Mesenchymal stem cell (in vitro differentiated cells and primary cell): Measurements from ENCODE around the gene IRF2.

Source experiments
- DNase-seq: peaks from one replicate; pipeline ENCODE4 v3.0.0-alpha.2; 2013
- H2AFZ ChIP-seq: one replicate; pipeline ENCODE4 v1.6.1; 2013; ENCODE audit warnings: low read depth, mild to moderate bottlenecking, control low read depth, inconsistent platforms, low read length, moderate library complexity
- H2AK5ac ChIP-seq: 2 replicates; pipeline ENCODE4 v1.6.1; 2013; ENCODE audit warnings: low read length, moderate library complexity, mild to moderate bottlenecking, inconsistent platforms; ENCODE audit not compliant: severe bottlenecking
- H2BK120ac ChIP-seq: one replicate; pipeline ENCODE4 v1.6.1; 2013; ENCODE audit warnings: low read depth, mild to moderate bottlenecking, inconsistent platforms, low read length, moderate library complexity
- H2BK12ac ChIP-seq, 2 experiments: one replicate each; pipeline ENCODE4 v1.6.1; 2013; ENCODE audit warnings: inconsistent platforms in 2 of 2, low read length in 2 of 2, mild to moderate bottlenecking in 2 of 2, moderate library complexity in 2 of 2, control low read depth in 1 of 2
- H2BK15ac ChIP-seq: one replicate; pipeline ENCODE4 v1.6.1; 2013; ENCODE audit warnings: mild to moderate bottlenecking, low read depth, inconsistent platforms; ENCODE audit not compliant: poor library complexity, severe bottlenecking
- H2BK5ac ChIP-seq: 2 replicates; pipeline ENCODE4 v1.6.1; 2013; ENCODE audit warnings: low read depth, mild to moderate bottlenecking, low read length, control low read depth, inconsistent platforms; ENCODE audit not compliant: poor library complexity, severe bottlenecking
- H3K14ac ChIP-seq, 2 experiments: one replicate each; pipeline ENCODE4 v1.6.1; 2013; ENCODE audit warnings: inconsistent platforms in 2 of 2, low read length in 2 of 2, control low read depth in 1 of 2, mild to moderate bottlenecking in 1 of 2, moderate library complexity in 1 of 2
- H3K18ac ChIP-seq, 2 experiments: one replicate each; pipeline ENCODE4 v1.6.1; 2013; ENCODE audit warnings: inconsistent platforms in 2 of 2, low read length in 2 of 2, control low read depth in 1 of 2, low read depth in 1 of 2, mild to moderate bottlenecking in 1 of 2
- H3K23ac ChIP-seq, 2 experiments: one replicate each; pipeline ENCODE4 v1.6.1; 2013; ENCODE audit warnings: inconsistent platforms in 2 of 2, low read length in 2 of 2, mild to moderate bottlenecking in 2 of 2, moderate library complexity in 2 of 2, control low read depth in 1 of 2
- H3K27ac ChIP-seq: 2 replicates; pipeline ENCODE4 v1.5.1; 2013; ENCODE audit warnings: mild to moderate bottlenecking, moderate library complexity, low read length, control low read depth, inconsistent platforms; ENCODE audit not compliant: poor library complexity, severe bottlenecking
- H3K27me3 ChIP-seq, 2 experiments: 2 replicates each; pipeline versions ENCODE4 v1.6.1 to v1.7.0; 2013; ENCODE audit warnings: low read length in 2 of 2, mild to moderate bottlenecking in 2 of 2, moderate library complexity in 2 of 2, control low read depth in 1 of 2, inconsistent platforms in 1 of 2; ENCODE audit not compliant: control insufficient read depth in 1 of 2, insufficient read depth in 1 of 2
- H3K36me3 ChIP-seq, 2 experiments: 2 replicates each; pipeline versions ENCODE4 v1.6.1 to v1.7.0; 2013; ENCODE audit warnings: low read length in 2 of 2, control low read depth in 1 of 2, inconsistent platforms in 1 of 2, low read depth in 1 of 2, mild to moderate bottlenecking in 1 of 2; ENCODE audit not compliant: insufficient read depth in 2 of 2, control insufficient read depth in 1 of 2
- H3K4ac ChIP-seq, 2 experiments: one replicate each; pipeline ENCODE4 v1.6.1; 2013; ENCODE audit warnings: inconsistent platforms in 2 of 2, low read length in 2 of 2, mild to moderate bottlenecking in 2 of 2, moderate library complexity in 2 of 2, control low read depth in 1 of 2, low read depth in 1 of 2
- H3K4me1 ChIP-seq: 2 replicates; pipeline ENCODE4 v1.6.1; 2013; ENCODE audit warnings: low read depth, low read length, control low read depth; ENCODE audit not compliant: control insufficient read depth, insufficient read depth
- H3K4me2 ChIP-seq: 2 replicates; pipeline ENCODE4 v1.6.1; 2013; ENCODE audit warnings: low read length, mild to moderate bottlenecking, inconsistent platforms; ENCODE audit not compliant: poor library complexity, severe bottlenecking
- H3K4me3 ChIP-seq, 2 experiments: 2 replicates each; pipeline versions ENCODE4 v1.5.1 to v1.7.0; 2013; ENCODE audit warnings: low read length in 2 of 2, mild to moderate bottlenecking in 2 of 2, control low read depth in 1 of 2, low read depth in 1 of 2; ENCODE audit not compliant: insufficient read depth in 1 of 2
- H3K79me1 ChIP-seq: replicated peaks from 2 replicates; pipeline ENCODE4 v1.6.1; 2013; ENCODE audit warnings: mild to moderate bottlenecking, control low read depth, low read length, inconsistent platforms; ENCODE audit not compliant: poor library complexity, severe bottlenecking
- H3K9ac ChIP-seq: 2 replicates; pipeline ENCODE4 v1.7.0; 2013; ENCODE audit warnings: mild to moderate bottlenecking, low read length, moderate library complexity
- H3K9me3 ChIP-seq: 2 replicates; pipeline ENCODE4 v1.7.0; 2013; ENCODE audit warnings: mild to moderate bottlenecking, low read length; ENCODE audit not compliant: control insufficient read depth
- H4K8ac ChIP-seq: one replicate; pipeline ENCODE4 v1.6.1; 2013; ENCODE audit warnings: inconsistent platforms, mild to moderate bottlenecking, low read length, moderate library complexity
- H4K91ac ChIP-seq: one replicate; pipeline ENCODE4 v1.6.1; 2013; ENCODE audit warnings: mild to moderate bottlenecking, low read length, inconsistent platforms
- WGBS: methylation state at CpG from one replicate; pipeline ENCODE4 v1.1.7; 2013; ENCODE audit warnings: mixed read lengths; 5-methylcytosine and 5-hydroxymethylcytosine counted together

IRF2 gene

GRCh38 chr4:184363258-184363657 is 111.1 kb downstream of the IRF2 start:
- H3K4me3 ChIP-seq = no peak overlapping the region
- no peak overlapping the region for H2BK5ac ChIP-seq
- H3K4me1 ChIP-seq = peaks cover 17% of the 10 kb centered on the region
- H3K79me1 ChIP-seq = no peaks in the 10 kb centered on the region
- H2BK12ac ChIP-seq = peak overlapping the region in 1 of 2 experiments; percentile 21
- WGBS = 94% methylated on average over 5 of the region's 6 CpGs
- H2BK120ac ChIP-seq = no peak overlapping the region
- no peaks in the 10 kb centered on the region for H3K36me3 ChIP-seq
- no peak for DNase-seq
- H3K27ac ChIP-seq = no peak overlapping the region
- H4K8ac ChIP-seq = no peak overlapping the region
- H3K9me3 ChIP-seq = no peaks in the 10 kb centered on the region
- H3K4ac ChIP-seq = no peak overlapping the region
- H3K14ac ChIP-seq = no peak overlapping the region
- no peaks in the 10 kb centered on the region for H3K27me3 ChIP-seq
- H3K4me2 ChIP-seq = no peak overlapping the region
- H3K9ac ChIP-seq = no peak overlapping the region
- no peak overlapping the region for H3K18ac ChIP-seq
- peak overlapping the region; percentile 5 for H2AK5ac ChIP-seq
- H4K91ac ChIP-seq = no peak overlapping the region
- H3K23ac ChIP-seq = no peak overlapping the region
- H2AFZ ChIP-seq = no peak overlapping the region
- no peak overlapping the region for H2BK15ac ChIP-seq

GRCh38 chr4:184362396-184362795 is 112.0 kb downstream of the IRF2 start:
- Histone ChIP-seq H2BK5ac (no peak overlapping the region), H3K79me1 (no peaks in the 10 kb centered on the region), H2BK12ac (no peak overlapping the region), H3K9ac (no peak overlapping the region), H3K4me1 (peaks cover 17% of the 10 kb centered on the region), H3K23ac (no peak overlapping the region), H3K4me3 (no peak overlapping the region), H4K8ac (no peak overlapping the region), H3K4me2 (no peak overlapping the region), H2BK15ac (no peak overlapping the region), H2BK120ac (no peak overlapping the region), H3K4ac (no peak overlapping the region), H3K27ac (no peak overlapping the region), H3K14ac (no peak overlapping the region), H2AK5ac (no peak overlapping the region), H3K18ac (no peak overlapping the region), H2AFZ (no peak overlapping the region), H3K36me3 (no peaks in the 10 kb centered on the region), H3K9me3 (no peaks in the 10 kb centered on the region), H3K27me3 (no peaks in the 10 kb centered on the region), H4K91ac (no peak overlapping the region)
- 96% methylated on average over 4 of the region's 4 CpGs for WGBS
- DNase-seq = peak; percentile 18

GRCh38 chr4:184361443-184361842 is 112.9 kb downstream of the IRF2 start:
- no peaks in the 10 kb centered on the region for H3K36me3 ChIP-seq
- H3K4ac ChIP-seq = no peak overlapping the region
- no peak for DNase-seq
- peaks cover 17% of the 10 kb centered on the region for H3K4me1 ChIP-seq
- no peak overlapping the region for H2AFZ ChIP-seq
- H3K27ac ChIP-seq = no peak overlapping the region
- H2AK5ac ChIP-seq = no peak overlapping the region
- 80% methylated on average over 1 of the region's 3 CpGs for WGBS
- H2BK120ac ChIP-seq = no peak overlapping the region
- H3K14ac ChIP-seq = no peak overlapping the region
- no peak overlapping the region for H3K4me3 ChIP-seq
- H3K9ac ChIP-seq = no peak overlapping the region
- no peaks in the 10 kb centered on the region for H3K9me3 ChIP-seq
- no peaks in the 10 kb centered on the region for H3K27me3 ChIP-seq
- H3K18ac ChIP-seq = no peak overlapping the region
- H2BK12ac ChIP-seq = no peak overlapping the region
- no peaks in the 10 kb centered on the region for H3K79me1 ChIP-seq
- no peak overlapping the region for H4K8ac ChIP-seq
- no peak overlapping the region for H2BK5ac ChIP-seq
- H4K91ac ChIP-seq = no peak overlapping the region
- no peak overlapping the region for H3K23ac ChIP-seq
- H3K4me2 ChIP-seq = no peak overlapping the region
- H2BK15ac ChIP-seq = no peak overlapping the region

GRCh38 chr4:184359888-184360287 is 114.5 kb downstream of the IRF2 start:
- no peaks in the 10 kb centered on the region for H3K9me3 ChIP-seq
- peak overlapping the region; percentile 33 for H2AK5ac ChIP-seq
- no peaks in the 10 kb centered on the region for H3K27me3 ChIP-seq
- no peak overlapping the region for H3K4me3 ChIP-seq
- no peak overlapping the region for H3K9ac ChIP-seq
- no peaks in the 10 kb centered on the region for H3K79me1 ChIP-seq
- H2AFZ ChIP-seq = no peak overlapping the region
- peaks cover 20% of the 10 kb centered on the region for H3K4me1 ChIP-seq
- H4K8ac ChIP-seq = peak overlapping the region; percentile 46
- peak overlapping the region in 1 of 2 experiments; percentile 10 for H3K4ac ChIP-seq
- H3K4me2 ChIP-seq = no peak overlapping the region
- WGBS = 49% methylated on average over 4 of the region's 5 CpGs
- H3K23ac ChIP-seq = no peak overlapping the region
- H3K14ac ChIP-seq = no peak overlapping the region
- peak overlapping the region in 1 of 2 experiments; percentile 56 for H3K18ac ChIP-seq
- H4K91ac ChIP-seq = no peak overlapping the region
- peak overlapping the region; percentile 3 to 22 for H2BK12ac ChIP-seq
- H2BK120ac ChIP-seq = no peak overlapping the region
- no peaks in the 10 kb centered on the region for H3K36me3 ChIP-seq
- DNase-seq = no peak
- no peak overlapping the region for H2BK5ac ChIP-seq
- no peak overlapping the region for H2BK15ac ChIP-seq
- H3K27ac ChIP-seq = no peak overlapping the region
